K562 (cell line): Measurements from ENCODE around the gene LIPE. TPM values are rescaled to one million over a fixed set of nuclear protein-coding genes. Genes with fewer than 3 reads are reported as not detected.

Experiments used
- CEBPG ChIP-seq, 3 experiments: fragments of 200-800 bp in 1 of 3; sonication (Bioruptor generic) in 1 of 3; sonication (generic) in 1 of 3; formaldehyde crosslinking in 1 of 3; IDR thresholded peaks in 2 of 3; conservative IDR thresholded peaks in 1 of 3; 2 replicates each; pipeline versions ENCODE4 v1.6.1 to v1.8.0; 2016 to 2022; ENCODE audit warnings: missing compliant biosample characterization in 2 of 3, missing genetic modification characterization in 2 of 3, mild to moderate bottlenecking in 1 of 3, missing genetic modification reagents in 1 of 3
- DPF2 ChIP-seq: fragments of 450-650 bp; IDR thresholded peaks from 2 replicates; pipeline ENCODE4 v1.6.1; 2016
- FOXA1 ChIP-seq: fragments of 450-650 bp; IDR thresholded peaks from 2 replicates; pipeline ENCODE4 v1.6.1; 2016; ENCODE audit warnings: mild to moderate bottlenecking, borderline replicate concordance
- HDAC2 ChIP-seq: fragments of 450-650 bp; IDR thresholded peaks from 2 replicates; pipeline ENCODE4 v1.6.1; 2016; ENCODE audit warnings: mild to moderate bottlenecking
- LCOR ChIP-seq: sonication (generic); formaldehyde crosslinking; IDR thresholded peaks from 2 replicates; pipeline ENCODE4 v1.8.0; 2022; ENCODE audit warnings: mild to moderate bottlenecking, missing genetic modification reagents
- MAFF ChIP-seq: IDR thresholded peaks from 2 replicates; pipeline ENCODE4 v1.6.1; 2012; ENCODE audit warnings: low read length, improper control_type of control experiment
- RCOR1 ChIP-seq, 2 experiments: IDR thresholded peaks; 2 replicates each; pipeline ENCODE4 v1.6.1; 2012; ENCODE audit warnings: low read depth in 2 of 2, low read length in 2 of 2, borderline replicate concordance in 1 of 2, improper control_type of control experiment in 1 of 2
- RFX7 ChIP-seq: fragments of 250-450 bp; sonication (Bioruptor Pico); IDR thresholded peaks from 2 replicates; pipeline ENCODE4 v1.5.1; 2021; ENCODE audit warnings: mild to moderate bottlenecking
- SIN3B ChIP-seq: fragments of 450-650 bp; IDR thresholded peaks from 2 replicates; pipeline ENCODE4 v1.6.1; 2017; ENCODE audit warnings: low read depth, mild to moderate bottlenecking, moderate library complexity
- SMAD1 ChIP-seq: fragments of 150-350 bp; IDR thresholded peaks from 2 replicates; pipeline ENCODE4 v1.6.1; 2014; ENCODE audit warnings: low read length, low read depth; ENCODE audit not compliant: partially characterized antibody
- SMAD3 ChIP-seq: fragments of 450-650 bp; formaldehyde crosslinking; conservative IDR thresholded peaks from 2 replicates; pipeline ENCODE4 v1.4.0; 2020; ENCODE audit warnings: mild to moderate bottlenecking
- SMARCA4 ChIP-seq: fragments of 450-650 bp; IDR thresholded peaks from 2 replicates; pipeline ENCODE4 v1.6.1; 2016
- SRF ChIP-seq, 2 experiments: fragments of 250-450, 450-650 bp in 1 of 2; sonication (Bioruptor Pico) in 1 of 2; sonication (generic) in 1 of 2; formaldehyde crosslinking; IDR thresholded peaks; 2 replicates each; pipeline versions ENCODE4 v1.5.0 to v1.5.1; 2020 to 2022; ENCODE audit warnings: mild to moderate bottlenecking in 1 of 2, missing genetic modification reagents in 1 of 2
- SRSF7 ChIP-seq: fragments of 200-400 bp; formaldehyde crosslinking; optimal IDR thresholded peaks from 2 replicates; pipeline ENCODE3; 2017; ENCODE audit warnings: mild to moderate bottlenecking, low read depth, low read length
- YY1 ChIP-seq, 3 experiments: IDR thresholded peaks; 2 replicates each; pipeline ENCODE4 v1.6.1; 2011; ENCODE audit warnings: low read length in 2 of 3, mild to moderate bottlenecking in 2 of 3, moderate library complexity in 2 of 3, borderline replicate concordance in 1 of 3, control low read depth in 1 of 3, low read depth in 1 of 3; ENCODE audit not compliant: insufficient read depth in 3 of 3, insufficient replicate concordance in 2 of 3, control insufficient read depth in 1 of 3, insufficient read length in 1 of 3; ENCODE audit errors: extremely low read depth in 1 of 3
- ZBTB17 ChIP-seq: fragments of 450-650 bp; formaldehyde crosslinking; IDR thresholded peaks from 2 replicates; pipeline ENCODE4 v1.4.0; 2020; ENCODE audit warnings: mild to moderate bottlenecking
- ZNF133 ChIP-seq: fragments of 250-450 bp; sonication (Bioruptor Pico); IDR thresholded peaks from 2 replicates; pipeline ENCODE4 v1.4.0; 2020; ENCODE audit warnings: mild to moderate bottlenecking
- ZNF134 ChIP-seq: fragments of 250-450 bp; sonication (Bioruptor Pico); conservative IDR thresholded peaks from 2 replicates; pipeline ENCODE4 v1.4.0; 2020
- ZNF197 ChIP-seq: fragments of 200-800 bp; sonication (Bioruptor generic); IDR thresholded peaks from 2 replicates; pipeline ENCODE4 v1.6.1; 2016; ENCODE audit warnings: low read depth, missing genetic modification characterization, missing compliant biosample characterization
- ZNF263 ChIP-seq: sonication (generic); formaldehyde crosslinking; IDR thresholded peaks from 2 replicates; pipeline ENCODE4 v1.8.0; 2022; ENCODE audit warnings: mild to moderate bottlenecking, missing genetic modification reagents, borderline replicate concordance
- ZNF707 ChIP-seq: fragments of 250-450 bp; sonication (Bioruptor Pico); conservative IDR thresholded peaks from 2 replicates; pipeline ENCODE4 v1.8.0; 2022; ENCODE audit warnings: inconsistent platforms, mild to moderate bottlenecking, moderate library complexity
- polyA plus RNA-seq, 8 experiments: library from polyadenylated mRNA; depleted of rRNA in 4 of 8; stranded (reverse) in 5 of 8; unstranded in 3 of 8; fragments of >200 nt; fragmentation: Nextera tagmentation in 2 of 8; fragmentation: Illumina TruSeq in 1 of 8; extraction: Ambion mirVana in 2 of 8; extraction: Trizol in 1 of 8; gene quantifications; 2 replicates each; pipeline versions ENCODE4 v1.2.1 to v1.2.3, GENCODE V29; 2011 to 2014; ENCODE audit warnings: inconsistent platforms in 1 of 8, missing spikeins in 1 of 8
- total RNA-seq, 7 experiments: library from RNA; depleted of rRNA in 6 of 7; stranded (reverse); fragments of >200 nt in 6 of 7; fragmentation: Illumina TruSeq in 2 of 7; extraction: Trizol in 2 of 7; gene quantifications; 2 replicates each; pipeline versions ENCODE4 v1.2.1 to v1.2.3, GENCODE V29; 2011 to 2021; ENCODE audit warnings: low replicate concordance in 1 of 7
- TF ChIP-seq, protein P1 (sequence below): sonication (generic); formaldehyde crosslinking; IDR thresholded peaks from 2 replicates; pipeline ENCODE4 v1.8.1; 2023; ENCODE audit warnings: mild to moderate bottlenecking, missing genetic modification reagents
- TF ChIP-seq, protein P2 (sequence below): fragments of 450-650 bp; IDR thresholded peaks from one replicate; pipeline ENCODE4 v1.6.1; 2018; ENCODE audit warnings: mild to moderate bottlenecking, moderate library complexity; ENCODE audit not compliant: partially characterized antibody
- TF ChIP-seq, protein P3 (sequence below): sonication (generic); formaldehyde crosslinking; IDR thresholded peaks from 2 replicates; pipeline ENCODE4 v1.8.0; 2022; ENCODE audit warnings: mild to moderate bottlenecking, missing genetic modification reagents

LIPE gene
- total and polyA plus RNA-seq, 9 of the 15 experiments (the other 6 are each of a cell fraction or from before 2014, with no cell fraction given): 0.22 TPM; not detected in 8

DNA sequence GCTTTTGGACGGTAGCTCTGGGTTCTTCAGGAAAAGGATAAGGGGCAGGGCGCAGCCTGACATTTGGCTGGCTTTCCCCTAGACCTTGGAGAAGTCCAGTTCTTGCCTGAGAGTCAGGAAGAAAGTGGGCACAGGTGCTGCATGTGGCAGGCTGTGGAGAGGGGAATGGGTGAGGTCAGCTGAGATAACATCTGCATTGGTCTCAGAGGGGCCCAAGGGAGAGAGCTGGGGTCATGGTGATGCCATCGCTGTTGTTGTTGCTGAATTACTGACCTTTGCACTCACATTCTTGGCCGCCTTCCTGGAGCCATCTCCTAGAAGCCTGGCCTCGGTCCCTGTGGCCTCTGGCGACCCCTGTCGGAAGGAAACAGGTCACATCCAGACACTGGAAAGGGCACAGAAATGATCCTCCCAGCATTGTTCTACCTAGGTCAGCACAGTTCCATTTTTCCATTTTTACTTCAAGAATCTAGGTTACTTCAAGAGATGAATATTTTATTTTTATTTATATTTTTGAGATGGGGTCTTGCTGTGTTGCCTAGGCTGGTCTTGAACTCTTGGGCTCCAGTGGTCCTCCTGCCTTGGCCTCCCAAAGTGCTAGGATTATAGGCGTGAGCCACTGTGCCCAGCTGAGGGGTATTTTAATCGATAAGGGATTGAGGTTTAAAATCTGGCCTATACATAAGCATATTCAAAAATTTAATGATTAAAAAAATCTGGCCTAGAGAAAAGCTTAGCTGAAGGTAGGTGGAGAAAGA lies 6.5 kb upstream of the LIPE start (continued):
- no peak for TF ChIP-seq ZNF134 (CRISPR knock-in tag)
- no peak for TF ChIP-seq ZNF197 (CRISPR knock-in tag)
- TF ChIP-seq CEBPG (CRISPR knock-in tag; IDR thresholded peaks at IDR 0.05): peak; percentile 48; the same call in 1 of the 2 replicates
- 0 out of 4 replicates have a peak, but pooled peaks of 1 of the 2 experiments have one; percentile 23 for TF ChIP-seq CEBPG (tag; conservative IDR thresholded peaks at IDR 0.05 in 1 of 2, IDR thresholded peaks at IDR 0.05 in 1 of 2)
- TF ChIP-seq SRSF7: no peak
- peak in 1 of 3 experiments; percentile 27 for TF ChIP-seq YY1 (IDR thresholded peaks at IDR 0.05; ENCODE audit: borderline replicate concordance in 1 of 3, control insufficient read depth in 1 of 3, extremely low read depth in 1 of 3, insufficient read depth in 3 of 3, insufficient read length in 1 of 3, insufficient replicate concordance in 2 of 3, low read depth in 1 of 3, low read length in 2 of 3)
- TF ChIP-seq, protein P1, sequence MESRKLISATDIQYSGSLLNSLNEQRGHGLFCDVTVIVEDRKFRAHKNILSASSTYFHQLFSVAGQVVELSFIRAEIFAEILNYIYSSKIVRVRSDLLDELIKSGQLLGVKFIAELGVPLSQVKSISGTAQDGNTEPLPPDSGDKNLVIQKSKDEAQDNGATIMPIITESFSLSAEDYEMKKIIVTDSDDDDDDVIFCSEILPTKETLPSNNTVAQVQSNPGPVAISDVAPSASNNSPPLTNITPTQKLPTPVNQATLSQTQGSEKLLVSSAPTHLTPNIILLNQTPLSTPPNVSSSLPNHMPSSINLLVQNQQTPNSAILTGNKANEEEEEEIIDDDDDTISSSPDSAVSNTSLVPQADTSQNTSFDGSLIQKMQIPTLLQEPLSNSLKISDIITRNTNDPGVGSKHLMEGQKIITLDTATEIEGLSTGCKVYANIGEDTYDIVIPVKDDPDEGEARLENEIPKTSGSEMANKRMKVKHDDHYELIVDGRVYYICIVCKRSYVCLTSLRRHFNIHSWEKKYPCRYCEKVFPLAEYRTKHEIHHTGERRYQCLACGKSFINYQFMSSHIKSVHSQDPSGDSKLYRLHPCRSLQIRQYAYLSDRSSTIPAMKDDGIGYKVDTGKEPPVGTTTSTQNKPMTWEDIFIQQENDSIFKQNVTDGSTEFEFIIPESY (CRISPR knock-in tag): no peak
- no peak for TF ChIP-seq ZNF263 (CRISPR knock-in tag)
- TF ChIP-seq SRF (CRISPR knock-in tag; IDR thresholded peaks at IDR 0.05): no peak
- TF ChIP-seq ZBTB17 (CRISPR knock-in tag): no peak
- peak; percentile 40; the same call in 1 of the 2 replicates for TF ChIP-seq DPF2
- TF ChIP-seq SIN3B: no peak
- no peak for TF ChIP-seq ZNF133 (CRISPR knock-in tag)
- TF ChIP-seq SMAD1: no peak
- TF ChIP-seq, protein P2, sequence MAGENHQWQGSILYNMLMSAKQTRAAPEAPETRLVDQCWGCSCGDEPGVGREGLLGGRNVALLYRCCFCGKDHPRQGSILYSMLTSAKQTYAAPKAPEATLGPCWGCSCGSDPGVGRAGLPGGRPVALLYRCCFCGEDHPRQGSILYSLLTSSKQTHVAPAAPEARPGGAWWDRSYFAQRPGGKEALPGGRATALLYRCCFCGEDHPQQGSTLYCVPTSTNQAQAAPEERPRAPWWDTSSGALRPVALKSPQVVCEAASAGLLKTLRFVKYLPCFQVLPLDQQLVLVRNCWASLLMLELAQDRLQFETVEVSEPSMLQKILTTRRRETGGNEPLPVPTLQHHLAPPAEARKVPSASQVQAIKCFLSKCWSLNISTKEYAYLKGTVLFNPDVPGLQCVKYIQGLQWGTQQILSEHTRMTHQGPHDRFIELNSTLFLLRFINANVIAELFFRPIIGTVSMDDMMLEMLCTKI: no peak
- 0 out of 2 replicates have a peak, but pooled peaks have one; percentile 26 for TF ChIP-seq SMARCA4
- TF ChIP-seq FOXA1: no peak
- TF ChIP-seq RFX7 (CRISPR knock-in tag): no peak
- 0 out of 2 replicates have a peak, but pooled peaks have one; percentile 22 for TF ChIP-seq HDAC2
- TF ChIP-seq, protein P3, sequence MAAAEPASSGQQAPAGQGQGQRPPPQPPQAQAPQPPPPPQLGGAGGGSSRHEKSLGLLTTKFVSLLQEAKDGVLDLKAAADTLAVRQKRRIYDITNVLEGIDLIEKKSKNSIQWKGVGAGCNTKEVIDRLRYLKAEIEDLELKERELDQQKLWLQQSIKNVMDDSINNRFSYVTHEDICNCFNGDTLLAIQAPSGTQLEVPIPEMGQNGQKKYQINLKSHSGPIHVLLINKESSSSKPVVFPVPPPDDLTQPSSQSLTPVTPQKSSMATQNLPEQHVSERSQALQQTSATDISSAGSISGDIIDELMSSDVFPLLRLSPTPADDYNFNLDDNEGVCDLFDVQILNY (CRISPR knock-in tag): no peak
- no peak for TF ChIP-seq SMAD3 (CRISPR knock-in tag)
- TF ChIP-seq RCOR1 (IDR thresholded peaks at IDR 0.05; ENCODE audit: borderline replicate concordance in 1 of 2, low read depth in 2 of 2, low read length in 2 of 2): peak in 1 of 2 experiments; percentile 70; a peak in 2 of 4 replicates
- TF ChIP-seq MAFF: no peak
- TF ChIP-seq ZNF707 (CRISPR knock-in tag): no peak
- TF ChIP-seq LCOR (CRISPR knock-in tag): no peak
